Stimulated activated effector memory CD8-positive, alpha-beta T cell treated with anti-CD3 and anti-CD28 coated beads, Interleukin-12 subunit alpha, Interleukin-12 subunit beta, amount 100 ng/mL, for 72 hours (primary cell): ENCODE measurements around the gene HMGCS2.

Experiments
- ATAC-seq: fragments of 150-1000 bp; cut with Tn5 transposase; 2 replicates; pipeline ENCODE4 v1.10.0; 2021
- DNase-seq, 2 donors: peaks; one replicate each; pipeline ENCODE4 v3.0.0; 2021 to 2022; ENCODE audit warnings: low spot score in 2 of 2
- H3K27ac Mint-ChIP-seq: one replicate; pipeline ENCODE4 v1.8.0; 2022; ENCODE audit warnings: mild to moderate bottlenecking, mixed read lengths
- H3K36me3 Mint-ChIP-seq: one replicate; pipeline ENCODE4 v1.8.0; 2022; ENCODE audit warnings: mild to moderate bottlenecking, mixed read lengths
- H3K4me1 Mint-ChIP-seq: one replicate; pipeline ENCODE4 v1.8.0; 2022; ENCODE audit warnings: mixed read lengths
- H3K4me3 Mint-ChIP-seq: one replicate; pipeline ENCODE4 v1.8.0; 2022; ENCODE audit warnings: mild to moderate bottlenecking, mixed read lengths
- H3K9me3 Mint-ChIP-seq: one replicate; pipeline ENCODE4 v1.8.0; 2022; ENCODE audit warnings: mixed read lengths

Gene HMGCS2

DNA sequence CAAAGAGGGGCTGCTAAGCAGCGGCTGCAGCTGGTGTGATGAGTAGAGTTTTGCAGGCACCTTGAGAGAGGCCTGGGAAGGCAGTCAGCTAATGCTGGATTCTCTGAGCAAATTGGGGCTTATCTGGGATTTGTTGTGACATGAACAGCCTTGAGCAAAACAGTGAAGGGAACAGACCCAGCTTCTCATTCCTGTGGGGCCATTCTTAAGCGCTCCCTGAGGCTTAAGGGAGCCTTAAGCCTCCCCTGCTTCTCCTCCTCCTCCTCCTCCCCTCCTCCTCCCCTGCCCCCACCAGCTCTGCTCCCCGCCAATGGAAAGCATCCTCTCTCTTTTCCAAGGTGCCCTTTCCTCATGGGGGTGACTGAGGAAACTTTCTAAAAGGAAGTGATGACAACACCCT lies 21.3 kb downstream of the HMGCS2 start:
- H3K4me1 Mint-ChIP-seq: peaks cover 6% of the 10 kb centered on the region
- no peak for ATAC-seq
- no peak overlapping the region for H3K4me3 Mint-ChIP-seq
- H3K9me3 Mint-ChIP-seq: no peaks in the 10 kb centered on the region
- DNase-seq: no peak
- H3K36me3 Mint-ChIP-seq: no peaks in the 10 kb centered on the region
- no peak overlapping the region for H3K27ac Mint-ChIP-seq

DNA sequence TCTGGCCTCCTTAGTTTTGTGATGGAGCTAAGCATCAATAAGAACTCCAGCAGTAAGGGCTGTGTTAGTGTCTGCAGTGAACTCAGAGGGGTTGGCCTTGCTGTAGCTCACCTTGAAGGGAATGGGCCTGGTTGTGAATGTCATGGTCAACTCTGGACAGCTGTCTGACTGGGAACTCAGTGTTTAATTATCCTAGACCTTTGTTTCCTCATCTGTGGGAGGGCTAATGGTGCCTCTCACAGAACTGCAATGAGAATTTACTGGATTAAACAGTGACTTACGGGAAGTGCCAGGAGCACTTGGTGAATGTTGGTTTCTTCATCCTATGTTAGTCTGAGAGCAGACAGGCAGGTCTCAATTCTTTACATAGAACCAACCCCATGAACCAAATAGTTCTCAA lies 23.7 kb downstream of the HMGCS2 start:
- H3K36me3 Mint-ChIP-seq: no peaks in the 10 kb centered on the region
- H3K27ac Mint-ChIP-seq: no peak overlapping the region
- no peaks in the 10 kb centered on the region for H3K9me3 Mint-ChIP-seq
- DNase-seq (no peak), ATAC-seq (no peak)
- peaks cover 6% of the 10 kb centered on the region for H3K4me1 Mint-ChIP-seq
- H3K4me3 Mint-ChIP-seq: no peak overlapping the region

DNA sequence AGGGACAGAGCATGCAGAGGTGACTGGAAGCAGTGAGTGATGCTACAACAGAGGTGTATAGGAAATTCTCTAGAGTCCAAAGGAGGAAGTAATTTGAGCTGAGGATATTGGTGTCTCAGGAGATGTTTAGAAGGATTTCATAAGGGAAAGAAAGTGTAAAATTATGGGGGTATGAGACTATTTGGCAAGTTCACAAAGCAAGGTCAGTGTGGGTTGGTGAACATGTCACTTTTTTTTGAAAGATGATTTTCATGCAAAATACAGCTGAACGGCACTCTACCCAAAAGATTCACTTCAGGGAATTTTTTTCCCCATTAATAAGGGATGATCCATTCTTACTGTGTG lies 24.1 kb downstream of the HMGCS2 start:
- no peak for ATAC-seq
- H3K4me3 Mint-ChIP-seq: no peak overlapping the region
- no peaks in the 10 kb centered on the region for H3K9me3 Mint-ChIP-seq
- H3K27ac Mint-ChIP-seq: no peak overlapping the region
- H3K4me1 Mint-ChIP-seq: peaks cover 6% of the 10 kb centered on the region
- DNase-seq: no peak
- H3K36me3 Mint-ChIP-seq: no peaks in the 10 kb centered on the region

DNA sequence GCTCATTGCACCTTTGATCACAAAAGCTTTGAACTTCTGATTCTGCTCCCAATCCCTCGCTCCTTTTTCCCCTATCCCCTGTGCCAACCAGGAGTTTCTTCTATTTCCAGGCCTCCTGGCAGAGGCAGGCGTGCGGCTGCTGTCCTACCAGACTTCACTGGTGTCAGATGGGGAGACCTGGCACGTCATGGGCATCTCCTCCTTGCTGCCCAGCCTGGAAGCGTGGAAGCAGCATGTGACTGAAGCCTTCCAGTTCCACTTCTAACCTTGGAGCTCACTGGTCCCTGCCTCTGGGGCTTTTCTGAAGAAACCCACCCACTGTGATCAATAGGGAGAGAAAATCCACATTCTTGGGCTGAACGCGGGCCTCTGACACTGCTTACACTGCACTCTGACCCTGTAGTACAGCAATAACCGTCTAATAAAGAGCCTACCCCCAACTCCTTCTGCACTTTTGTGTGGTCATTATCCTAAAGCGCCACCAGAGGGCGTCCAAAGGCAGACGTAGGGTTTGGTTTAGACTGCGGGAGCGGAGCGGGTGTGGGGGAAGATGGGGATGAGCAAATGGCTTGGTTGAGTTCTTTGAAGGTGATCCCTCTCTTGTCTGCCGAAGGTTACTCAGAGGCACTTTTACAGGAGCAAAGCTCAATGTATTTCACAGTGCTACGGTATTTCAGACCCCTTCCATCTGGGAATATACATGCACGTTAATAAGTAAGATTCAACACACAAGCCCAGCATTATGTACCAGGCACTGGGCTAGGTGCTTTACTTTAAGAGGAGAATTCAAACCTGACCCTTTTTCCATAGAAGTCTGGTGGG lies 24.7 kb downstream of the HMGCS2 start:
- no peaks in the 10 kb centered on the region for H3K9me3 Mint-ChIP-seq
- DNase-seq: no peak

DNA sequence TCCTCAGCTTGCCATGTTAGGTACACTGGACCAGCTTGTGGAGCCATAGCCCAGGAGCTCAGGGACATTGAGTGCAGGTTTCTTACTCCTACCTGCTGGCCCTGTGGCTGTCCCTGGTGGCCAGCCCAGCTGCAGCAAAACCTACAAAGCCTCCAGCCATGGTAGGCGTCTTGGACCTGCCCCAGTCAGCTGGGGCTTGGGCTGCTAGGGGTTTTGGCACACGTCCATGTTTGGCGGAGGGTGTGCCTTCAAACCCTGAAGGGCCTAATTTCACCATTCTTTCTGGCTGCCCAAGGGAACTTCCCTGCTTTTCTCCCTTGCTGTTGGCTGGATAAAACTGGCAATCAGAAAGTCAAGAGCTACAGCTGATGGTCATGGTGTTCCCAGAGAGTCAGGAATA lies 25.4 kb downstream of the HMGCS2 start:
- no peak for ATAC-seq
- no peaks in the 10 kb centered on the region for H3K9me3 Mint-ChIP-seq

More for the DNA sequence above, 24.7 kb downstream of the HMGCS2 start:
- Mint-ChIP-seq H3K4me1 (peaks cover 6% of the 10 kb centered on the region), H3K27ac (no peak overlapping the region), H3K4me3 (no peak overlapping the region), H3K36me3 (no peaks in the 10 kb centered on the region)
- ATAC-seq: peak; percentile 55

DNA sequence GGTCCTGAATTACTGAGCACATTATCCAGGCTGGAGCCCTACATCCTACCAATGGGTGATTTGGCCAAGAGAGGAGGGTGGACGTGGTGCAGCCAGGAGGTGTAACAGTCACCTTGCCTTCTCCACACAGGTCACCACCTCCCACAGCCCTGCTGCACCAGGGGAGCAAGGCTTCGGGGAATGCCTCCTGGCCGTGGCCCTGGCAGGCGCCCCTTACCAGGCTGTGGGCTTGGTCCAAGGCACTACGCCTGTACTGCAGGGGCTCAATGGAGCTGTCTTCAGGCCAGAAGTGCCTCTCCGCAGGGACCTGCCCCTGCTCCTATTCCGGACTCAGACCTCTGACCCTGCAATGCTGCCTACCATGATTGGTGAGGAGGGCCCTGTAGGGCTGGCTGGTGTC lies 26.0 kb downstream of the HMGCS2 start:
- Mint-ChIP-seq H3K4me3 (no peak overlapping the region), H3K4me1 (peaks cover 6% of the 10 kb centered on the region), H3K36me3 (no peaks in the 10 kb centered on the region), H3K27ac (no peak overlapping the region), H3K9me3 (no peaks in the 10 kb centered on the region)
- DNase-seq (no peak), ATAC-seq (no peak)

More for the DNA sequence above, 25.4 kb downstream of the HMGCS2 start:
- Mint-ChIP-seq H3K36me3 (no peaks in the 10 kb centered on the region), H3K4me3 (no peak overlapping the region), H3K4me1 (peaks cover 6% of the 10 kb centered on the region), H3K27ac (no peak overlapping the region)
- no peak for DNase-seq

DNA sequence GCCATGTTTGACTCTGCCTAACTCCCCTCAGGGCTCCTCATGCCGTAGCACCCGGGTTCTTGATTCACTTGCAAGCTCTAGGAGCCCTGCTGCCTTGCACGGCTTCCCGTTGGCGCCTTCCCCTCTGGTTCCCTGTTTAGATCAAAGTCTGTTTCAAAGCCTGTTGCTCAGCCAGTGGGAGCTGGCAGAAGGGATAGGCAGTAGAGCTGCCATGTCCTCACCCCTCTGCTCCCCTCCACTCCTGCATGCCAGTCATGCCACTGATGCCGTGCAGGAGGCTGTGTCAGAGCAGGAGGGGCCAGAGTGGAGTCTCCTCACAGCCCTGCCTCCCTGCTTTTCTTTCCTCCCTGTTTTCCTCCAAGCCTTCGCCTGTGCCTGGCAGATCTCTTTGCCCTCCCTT lies 26.5 kb downstream of the HMGCS2 start:
- no peak for ATAC-seq
- no peak overlapping the region for H3K4me3 Mint-ChIP-seq
- peaks cover 6% of the 10 kb centered on the region for H3K4me1 Mint-ChIP-seq
- DNase-seq: no peak
- H3K36me3 Mint-ChIP-seq: no peaks in the 10 kb centered on the region
- H3K9me3 Mint-ChIP-seq: no peaks in the 10 kb centered on the region
- H3K27ac Mint-ChIP-seq: no peak overlapping the region

DNA sequence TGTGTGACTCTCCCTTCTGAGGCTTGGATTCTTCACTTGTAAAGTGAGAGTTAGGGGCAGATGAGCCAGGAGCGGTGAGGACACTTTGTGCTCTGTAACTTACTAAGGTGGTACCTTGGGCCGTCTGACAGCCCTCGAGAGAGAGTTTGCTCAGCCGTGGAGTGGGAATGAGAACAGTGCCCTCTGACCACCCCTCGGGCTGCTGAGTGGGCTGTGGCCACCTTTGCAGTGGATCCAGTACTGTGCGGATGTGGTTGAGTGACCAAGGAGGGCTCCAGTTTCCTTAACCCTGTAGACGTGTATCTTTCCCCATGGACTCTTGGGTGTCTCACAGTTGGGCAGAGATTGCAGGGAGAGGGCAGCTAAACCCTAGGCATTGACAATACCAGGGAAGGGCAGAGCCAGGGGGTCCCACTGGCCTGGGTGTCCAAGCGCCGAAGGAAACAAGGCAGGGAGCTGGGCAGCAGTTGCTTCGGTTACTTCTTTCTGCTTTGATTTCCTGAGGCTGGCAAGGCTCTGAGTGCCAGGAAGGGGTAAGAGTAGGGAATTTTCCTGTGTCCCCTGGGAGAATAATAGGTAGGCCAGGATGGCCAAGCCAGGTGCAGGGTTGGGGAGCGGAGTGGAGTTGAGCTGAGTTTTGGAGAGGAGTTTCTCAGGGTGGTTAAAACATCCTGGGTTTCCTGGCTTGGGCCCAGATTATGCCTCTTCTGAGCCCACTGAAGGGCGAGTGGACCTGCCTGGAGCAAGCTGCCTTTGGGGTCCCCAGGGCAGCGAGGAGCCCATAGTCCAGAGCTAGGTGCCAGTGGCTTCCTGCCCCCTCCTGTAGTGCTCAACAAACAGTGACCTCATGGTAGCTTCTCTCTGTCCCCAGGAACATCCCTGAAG lies 27.6 kb downstream of the HMGCS2 start:
- H3K27ac Mint-ChIP-seq: no peak overlapping the region
- H3K9me3 Mint-ChIP-seq: no peaks in the 10 kb centered on the region

DNA sequence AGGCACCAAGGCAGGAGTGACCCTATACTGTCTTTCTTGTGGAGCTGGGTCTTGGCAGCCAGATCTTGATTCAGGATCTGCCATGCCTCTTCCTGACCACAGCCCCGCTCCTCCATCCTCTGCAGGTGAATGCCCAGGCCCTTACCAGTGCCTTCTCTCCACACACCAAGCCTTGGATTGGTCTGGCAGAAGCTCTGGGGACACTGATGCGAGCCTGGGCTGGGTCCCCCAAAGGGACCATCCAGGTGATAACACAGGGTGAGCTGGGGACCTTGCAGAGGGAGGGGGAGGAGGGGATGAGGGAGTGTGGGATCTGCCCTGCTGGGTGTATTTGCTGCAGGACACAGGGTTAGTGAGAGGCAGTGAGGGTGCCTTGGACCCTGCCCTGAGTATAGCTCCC lies 28.4 kb downstream of the HMGCS2 start:
- no peak overlapping the region for H3K27ac Mint-ChIP-seq
- peaks cover 2% of the 10 kb centered on the region for H3K36me3 Mint-ChIP-seq
- DNase-seq (no peak), ATAC-seq (no peak)
- H3K9me3 Mint-ChIP-seq: no peaks in the 10 kb centered on the region
- peaks cover 6% of the 10 kb centered on the region for H3K4me1 Mint-ChIP-seq
- H3K4me3 Mint-ChIP-seq: no peak overlapping the region

More for the DNA sequence above, 27.6 kb downstream of the HMGCS2 start:
- Mint-ChIP-seq H3K4me1 (peaks cover 6% of the 10 kb centered on the region), H3K36me3 (no peaks in the 10 kb centered on the region), H3K4me3 (no peak overlapping the region)
- ATAC-seq (no peak), DNase-seq (no peak)

DNA sequence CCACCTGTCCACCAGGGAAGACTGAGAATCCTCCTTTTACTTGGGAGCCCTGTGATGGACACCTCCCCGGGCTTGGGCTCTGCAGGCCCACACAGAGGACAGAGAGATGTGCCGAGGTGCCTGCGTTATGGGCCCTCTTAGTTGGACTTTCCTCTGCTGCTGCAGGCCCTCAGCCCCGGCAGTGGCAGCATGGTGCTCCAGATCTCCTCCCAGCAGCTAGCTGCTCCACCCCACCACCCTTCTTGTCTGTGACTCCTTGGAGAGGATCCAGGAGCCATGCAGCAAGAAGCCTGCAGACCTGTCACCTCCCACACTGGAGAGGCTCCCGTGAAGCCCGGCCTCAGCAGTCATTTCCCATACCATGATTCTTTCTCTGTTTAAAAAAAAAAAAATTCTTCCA lies 29.6 kb downstream of the HMGCS2 start:
- H3K27ac Mint-ChIP-seq: no peak overlapping the region
- no peak for DNase-seq
- H3K4me1 Mint-ChIP-seq: peaks cover 5% of the 10 kb centered on the region
- H3K36me3 Mint-ChIP-seq: peaks cover 8% of the 10 kb centered on the region
- ATAC-seq: no peak
- no peak overlapping the region for H3K4me3 Mint-ChIP-seq
- no peaks in the 10 kb centered on the region for H3K9me3 Mint-ChIP-seq

DNA sequence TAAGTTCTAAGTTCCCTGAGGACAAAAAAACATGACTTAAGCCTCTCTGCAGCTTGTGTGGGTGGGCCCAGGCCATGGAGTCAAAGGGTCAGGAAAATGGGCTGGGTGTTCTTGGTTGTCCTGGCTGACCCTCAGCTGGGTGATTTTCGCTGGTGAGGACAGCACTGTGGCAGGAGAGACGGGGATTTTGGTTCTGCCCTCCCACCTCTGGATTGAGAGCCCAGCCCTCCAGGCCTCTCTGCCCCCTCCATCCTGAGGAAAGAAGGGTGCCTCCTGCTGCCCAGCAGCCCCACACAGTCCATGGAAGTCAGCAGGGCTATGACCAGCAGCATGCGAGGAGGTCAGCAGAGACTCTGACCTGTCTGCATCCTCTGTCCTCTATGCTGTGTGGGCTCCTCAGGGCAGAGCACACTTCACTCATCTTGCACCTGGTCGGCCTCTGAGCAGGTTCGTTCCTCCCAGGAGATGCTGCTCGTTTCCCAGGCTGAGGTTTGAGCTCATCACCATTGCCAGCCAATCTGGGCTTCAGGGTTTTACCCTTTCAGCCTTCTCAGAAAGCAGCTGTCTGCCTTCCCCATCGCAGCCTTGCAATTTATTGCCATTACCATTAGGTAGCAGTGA lies 30.5 kb downstream of the HMGCS2 start:
- DNase-seq (no peak), ATAC-seq (no peak)
- H3K4me1 Mint-ChIP-seq: no peaks in the 10 kb centered on the region
- H3K9me3 Mint-ChIP-seq: no peaks in the 10 kb centered on the region
- no peak overlapping the region for H3K4me3 Mint-ChIP-seq
- peaks cover 8% of the 10 kb centered on the region for H3K36me3 Mint-ChIP-seq
- H3K27ac Mint-ChIP-seq: no peak overlapping the region

DNA sequence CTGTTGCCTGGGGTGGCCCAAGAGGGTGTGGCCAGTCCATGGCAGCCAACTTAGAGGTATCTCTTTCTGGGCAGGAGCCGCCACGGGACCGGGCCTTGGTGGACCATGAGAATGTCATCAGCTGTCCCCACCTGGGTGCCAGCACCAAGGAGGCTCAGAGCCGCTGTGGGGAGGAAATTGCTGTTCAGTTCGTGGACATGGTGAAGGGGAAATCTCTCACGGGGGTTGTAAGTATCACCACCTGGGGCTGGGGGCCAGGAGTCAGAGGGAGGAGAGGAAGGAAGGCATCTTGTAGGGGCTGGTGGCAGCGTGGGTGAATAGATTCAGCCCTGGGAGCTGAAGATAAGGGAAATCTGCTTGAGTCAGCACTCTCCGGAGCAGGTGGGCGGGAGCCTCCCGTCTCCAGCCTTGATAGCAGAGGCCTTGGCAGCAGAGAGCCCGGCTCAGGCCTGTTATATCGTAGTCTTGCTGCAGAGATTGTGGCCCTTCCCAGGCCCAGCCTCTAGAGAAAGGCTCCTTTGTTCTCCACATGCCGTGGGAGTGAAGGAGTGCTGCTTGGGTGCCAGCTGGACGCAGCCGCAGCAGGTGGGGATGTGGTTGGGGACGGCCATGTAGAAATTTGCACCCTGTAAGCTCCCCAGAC lies 31.5 kb downstream of the HMGCS2 start:
- DNase-seq: no peak
- Mint-ChIP-seq H3K36me3 (peaks cover 8% of the 10 kb centered on the region), H3K27ac (no peak overlapping the region)

DNA sequence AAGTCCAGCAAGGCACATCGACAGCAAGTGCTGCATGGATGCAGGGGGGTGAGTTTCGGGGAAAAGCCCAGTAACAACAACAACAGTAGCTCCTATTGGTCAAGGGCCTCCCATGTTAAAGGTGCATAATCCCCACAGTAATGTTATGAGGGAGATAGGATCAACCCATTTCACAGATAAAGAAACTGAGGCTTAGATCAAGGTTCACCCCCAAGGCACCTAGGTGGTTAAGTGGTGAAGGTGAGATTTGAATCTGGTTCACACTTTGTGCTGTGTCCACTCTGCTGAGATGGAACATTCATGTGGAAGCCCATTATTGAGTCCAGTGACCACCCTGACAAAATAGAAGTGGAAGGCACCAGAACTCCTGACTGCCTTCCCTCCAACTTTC lies 32.1 kb downstream of the HMGCS2 start:
- ATAC-seq: no peak
- Mint-ChIP-seq H3K9me3 (no peaks in the 10 kb centered on the region), H3K4me1 (no peaks in the 10 kb centered on the region), H3K4me3 (no peak overlapping the region), H3K36me3 (peaks cover 8% of the 10 kb centered on the region), H3K27ac (no peak overlapping the region)
- DNase-seq: no peak

More for the DNA sequence above, 31.5 kb downstream of the HMGCS2 start:
- Mint-ChIP-seq H3K4me1 (no peaks in the 10 kb centered on the region), H3K4me3 (no peak overlapping the region), H3K9me3 (no peaks in the 10 kb centered on the region)
- no peak for ATAC-seq

DNA sequence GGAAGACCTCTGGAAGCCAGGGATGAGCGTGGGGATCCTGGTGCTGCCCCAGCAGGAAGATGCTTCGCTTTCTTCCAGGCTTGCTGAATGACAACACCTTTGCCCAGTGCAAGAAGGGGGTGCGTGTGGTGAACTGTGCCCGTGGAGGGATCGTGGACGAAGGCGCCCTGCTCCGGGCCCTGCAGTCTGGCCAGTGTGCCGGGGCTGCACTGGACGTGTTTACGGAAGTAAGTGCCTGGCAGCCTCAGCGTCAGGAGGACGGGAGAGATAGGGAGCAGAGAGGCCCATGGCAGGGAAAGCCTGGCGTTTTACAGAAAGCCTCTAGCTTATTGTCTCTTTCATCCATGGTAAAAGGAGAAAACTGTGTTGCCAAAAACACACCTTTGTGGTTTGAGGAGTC lies 33.5 kb downstream of the HMGCS2 start:
- no peak for ATAC-seq
- H3K4me1 Mint-ChIP-seq: no peaks in the 10 kb centered on the region
- no peak overlapping the region for H3K27ac Mint-ChIP-seq
- no peaks in the 10 kb centered on the region for H3K9me3 Mint-ChIP-seq
- peaks cover 8% of the 10 kb centered on the region for H3K36me3 Mint-ChIP-seq
- no peak for DNase-seq
- H3K4me3 Mint-ChIP-seq: no peak overlapping the region

DNA sequence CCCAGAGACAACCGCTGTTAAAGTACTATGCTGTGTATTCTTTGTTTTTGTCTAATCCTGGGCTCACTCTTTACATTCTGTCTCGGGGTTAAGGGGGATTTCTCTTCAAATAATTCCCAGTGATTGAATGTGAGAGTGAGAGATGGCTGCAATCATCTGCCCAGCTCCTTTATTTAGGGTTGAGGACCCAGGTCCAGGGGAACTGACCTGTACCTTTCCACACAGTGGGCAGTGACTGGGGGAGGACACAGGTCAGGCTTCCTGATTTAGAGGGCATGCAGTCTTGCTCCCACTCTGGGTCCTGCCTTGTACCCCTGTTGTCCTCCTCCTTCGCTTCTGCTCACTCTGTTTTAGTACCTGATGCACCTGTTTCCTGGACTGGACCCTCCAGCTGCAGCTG lies 35.0 kb downstream of the HMGCS2 start:
- Mint-ChIP-seq H3K9me3 (no peaks in the 10 kb centered on the region), H3K27ac (no peak overlapping the region), H3K4me1 (no peaks in the 10 kb centered on the region), H3K4me3 (no peak overlapping the region), H3K36me3 (peaks cover 8% of the 10 kb centered on the region)
- ATAC-seq (no peak), DNase-seq (no peak)
